Stimulated activated CD8-positive, alpha-beta memory T cell treated with anti-CD3 and anti-CD28 coated beads, Interleukin-4, amount 100 ng/mL, for 4 hours (primary cell): Measurements from ENCODE around the gene PHF12.

Source experiments
- DNase-seq, 2 donors: peaks; one replicate each; pipeline ENCODE4 v3.0.0-alpha.2; 2020; ENCODE audit warnings: low read depth in 2 of 2, low spot score in 1 of 2

PHF12 gene

GRCh38 chr17:28975646-28976045 is 24.3 kb upstream of the PHF12 start:
- no peak for DNase-seq

DNA sequence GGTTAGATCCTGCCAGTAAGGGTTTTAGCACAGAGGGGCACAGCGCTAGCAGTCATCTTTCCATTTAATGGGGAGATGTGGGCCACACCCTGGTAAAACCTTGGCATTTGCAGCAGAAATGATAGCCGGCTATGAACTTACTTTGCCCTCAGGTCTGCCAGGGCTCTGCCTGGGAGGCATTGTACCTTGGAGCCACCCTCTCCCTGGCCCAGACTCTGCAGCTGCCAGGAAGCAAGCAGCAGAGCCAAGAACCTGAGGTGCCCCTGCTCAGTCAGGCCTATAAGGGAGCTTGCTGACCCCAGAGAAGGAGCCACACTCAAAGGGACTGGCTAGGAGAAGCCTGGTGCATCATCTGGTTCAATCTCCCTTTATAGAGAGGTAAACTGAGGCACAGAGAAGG is 23.7 kb upstream of the PHF12 start:
- no peak for DNase-seq

- no peak for DNase-seq
Measured at GRCh38 chr17:28974451-28974850, 23.1 kb upstream of the PHF12 start.

DNA sequence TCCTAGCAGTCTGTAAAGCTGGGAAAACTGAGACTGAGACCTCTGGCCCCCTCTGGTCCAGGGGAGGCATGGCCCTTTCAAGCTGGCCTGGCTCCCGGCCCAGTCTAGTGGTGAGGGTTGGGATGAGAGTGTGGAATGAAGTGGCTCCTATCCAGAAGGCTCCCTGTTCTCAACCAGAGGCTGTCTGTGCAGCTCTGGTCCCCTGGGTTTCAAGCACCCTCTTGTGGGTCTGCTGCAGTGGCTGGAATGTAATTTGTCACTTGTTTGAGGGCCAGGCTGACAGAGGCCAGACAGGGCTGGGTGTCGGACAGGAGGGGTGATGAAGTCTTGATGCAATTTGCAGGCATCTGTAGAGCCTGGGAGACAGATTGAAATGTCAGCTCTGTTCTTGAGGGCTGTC is 22.1 kb upstream of the PHF12 start:
- DNase-seq = no peak

GRCh38 chr17:28972437-28972836 is 21.1 kb upstream of the PHF12 start:
- DNase-seq = no peak

GRCh38 chr17:28970879-28971278 is 19.6 kb upstream of the PHF12 start:
- no peak for DNase-seq

- DNase-seq = no peak
Measured at GRCh38 chr17:28969706-28970393, 18.5 kb upstream of the PHF12 start.

DNA sequence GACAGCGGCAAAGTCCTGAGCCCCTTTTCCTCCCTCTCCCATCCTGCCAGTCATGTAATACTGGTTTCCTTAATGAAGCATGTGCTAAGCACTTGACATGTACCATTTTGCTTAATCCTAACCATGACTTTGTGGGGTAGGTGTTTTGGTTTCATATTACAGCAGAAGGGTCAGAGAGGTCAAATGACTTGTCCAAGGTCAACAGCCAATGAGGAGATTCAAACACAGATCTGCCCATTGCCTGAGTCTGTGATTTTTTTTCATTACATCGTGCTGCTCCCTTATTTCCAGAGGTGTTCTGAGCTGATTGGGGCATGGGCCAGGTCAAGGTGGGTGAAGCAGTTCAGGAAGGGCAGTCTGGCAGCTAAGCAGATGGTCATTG is 17.6 kb upstream of the PHF12 start:
- no peak for DNase-seq

DNA sequence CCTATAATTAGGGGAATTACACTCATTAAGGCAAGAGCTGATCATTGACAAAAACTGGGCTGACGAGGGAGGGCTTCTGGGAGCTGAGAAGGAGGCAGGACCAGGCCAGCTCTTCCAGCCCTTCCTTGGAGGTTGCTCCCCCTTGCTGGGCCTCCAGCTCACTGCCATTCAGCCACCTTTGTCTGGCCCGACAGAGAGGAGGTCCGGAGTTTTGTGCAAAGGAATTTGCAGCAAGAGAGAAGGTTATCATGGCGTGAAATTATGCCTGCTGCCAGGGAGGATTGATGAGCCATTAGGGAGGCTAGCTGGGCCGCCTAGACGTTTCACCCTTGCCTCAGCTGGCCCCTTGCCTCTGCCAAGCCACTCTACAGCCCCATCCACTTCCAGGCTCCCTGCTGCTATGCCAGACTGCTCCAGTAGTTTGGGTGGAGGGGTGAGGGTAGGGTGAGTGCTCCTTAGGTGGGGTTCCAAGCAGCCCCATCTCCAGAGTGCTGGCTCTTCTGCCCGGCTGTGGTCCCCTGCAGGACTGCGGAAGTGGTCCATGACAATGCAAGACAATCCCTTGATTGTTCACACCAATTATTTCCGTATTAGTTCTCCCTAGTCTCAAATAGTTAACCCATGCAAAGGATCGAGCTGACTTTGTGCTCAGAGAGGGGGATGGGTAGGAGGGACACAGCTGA is 17.1 kb upstream of the PHF12 start:
- no peak for DNase-seq

GRCh38 chr17:28967221-28968135 is 16.2 kb upstream of the PHF12 start:
- DNase-seq = no peak

DNA sequence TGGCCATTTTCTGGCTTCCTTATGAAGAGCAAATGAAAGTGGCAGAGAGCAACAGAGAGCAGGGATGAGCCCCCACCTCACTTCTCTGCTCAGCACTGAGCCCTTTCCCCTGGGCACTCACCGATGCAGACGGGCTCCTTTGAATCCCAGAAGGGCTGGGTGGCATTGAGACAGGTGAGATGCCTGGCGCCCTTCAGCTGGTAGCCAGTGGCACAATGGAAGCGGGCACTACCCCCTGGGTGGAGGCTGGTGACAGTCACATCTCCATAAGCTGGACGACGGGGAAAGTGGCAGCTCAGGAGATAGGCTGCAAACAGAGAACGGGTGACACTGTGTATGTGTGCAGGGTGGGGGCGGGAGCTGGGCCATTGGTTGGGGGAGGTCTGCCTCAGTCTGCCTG is 12.5 kb upstream of the PHF12 start:
- no peak for DNase-seq

DNA sequence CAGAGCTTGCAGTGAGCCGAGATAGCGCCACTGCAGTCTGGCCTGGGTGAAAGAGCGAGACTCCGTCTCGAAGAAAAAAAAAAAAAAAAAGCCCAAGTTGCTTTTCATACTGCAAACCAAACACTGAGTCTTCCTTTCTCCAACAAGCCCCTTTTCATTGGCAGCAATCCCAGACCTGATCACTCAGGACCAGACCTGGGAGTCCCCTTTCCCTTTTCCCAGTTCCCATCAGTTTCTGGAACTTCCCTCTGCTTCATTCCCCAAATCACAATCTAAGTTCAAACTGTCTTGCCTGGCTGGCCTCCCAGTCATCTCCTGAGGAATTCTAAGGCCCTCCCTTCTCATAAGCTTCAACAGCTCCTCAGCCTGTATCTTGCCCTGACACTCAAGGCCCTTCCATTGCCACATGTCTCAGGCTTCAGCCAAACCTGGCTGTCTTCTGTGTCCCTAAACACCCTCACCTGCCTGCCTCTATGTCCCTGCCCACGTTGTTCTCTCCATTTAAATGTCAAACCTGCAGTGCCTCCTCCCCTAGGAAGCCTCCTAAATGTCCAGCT is 11.8 kb upstream of the PHF12 start:
- DNase-seq = no peak

- no peak for DNase-seq
Measured at GRCh38 chr17:28961391-28961790, 10.1 kb upstream of the PHF12 start.

- DNase-seq = no peak
Measured at GRCh38 chr17:28960256-28961061, 9.1 kb upstream of the PHF12 start.

- DNase-seq = no peak
Measured at GRCh38 chr17:28959471-28959871, 8.2 kb upstream of the PHF12 start.

DNA sequence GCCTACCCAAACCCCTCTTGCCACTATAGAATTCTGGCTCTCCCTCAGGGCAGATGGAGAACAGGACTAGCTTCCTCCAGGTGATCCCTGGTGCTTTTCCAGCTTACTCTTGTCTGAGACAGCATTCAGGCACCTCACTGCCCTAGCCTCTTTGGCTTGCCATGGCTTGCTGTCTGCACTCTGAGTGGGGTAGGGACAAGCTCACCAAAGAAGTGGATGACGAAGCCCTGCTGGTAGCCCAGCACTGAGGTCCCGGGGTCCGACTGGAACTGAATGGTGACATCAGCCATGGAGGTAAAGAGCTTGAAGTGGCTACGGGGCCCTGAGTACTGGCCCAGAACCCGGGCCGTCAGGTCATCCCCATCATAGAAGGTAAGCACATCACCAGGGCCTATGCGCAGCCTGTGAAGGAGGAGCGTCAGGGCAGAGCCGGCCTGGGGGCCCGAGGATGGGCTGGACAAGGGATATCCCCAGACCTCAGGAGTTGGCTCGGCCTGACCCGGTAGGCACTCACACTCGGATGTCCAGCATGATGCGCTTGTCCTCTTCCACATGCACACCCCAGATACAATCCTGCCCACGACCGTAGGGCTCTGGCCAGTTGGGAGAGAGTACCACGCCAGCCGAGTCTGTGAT is 7.6 kb upstream of the PHF12 start:
- no peak for DNase-seq

DNA sequence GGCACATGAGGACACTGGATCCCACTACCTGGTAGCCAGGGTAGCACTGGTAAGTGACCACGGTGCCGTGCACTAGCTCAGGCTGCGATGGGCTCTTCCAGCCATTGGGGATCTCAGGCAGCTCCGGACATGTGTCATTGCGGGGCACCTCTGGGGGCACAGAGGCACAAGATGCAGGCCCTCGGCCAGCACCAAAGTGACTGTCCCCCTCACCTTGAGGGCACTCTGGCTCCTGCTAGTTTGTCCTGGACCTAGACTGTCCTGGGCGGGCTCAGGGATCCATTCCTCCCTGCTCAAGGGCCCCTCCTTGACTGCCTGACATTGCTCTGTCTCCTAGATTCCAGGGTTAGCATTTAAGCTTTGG is 6.7 kb upstream of the PHF12 start:
- no peak for DNase-seq

- no peak for DNase-seq
Measured at GRCh38 chr17:28957277-28957991, 6.1 kb upstream of the PHF12 start.

DNA sequence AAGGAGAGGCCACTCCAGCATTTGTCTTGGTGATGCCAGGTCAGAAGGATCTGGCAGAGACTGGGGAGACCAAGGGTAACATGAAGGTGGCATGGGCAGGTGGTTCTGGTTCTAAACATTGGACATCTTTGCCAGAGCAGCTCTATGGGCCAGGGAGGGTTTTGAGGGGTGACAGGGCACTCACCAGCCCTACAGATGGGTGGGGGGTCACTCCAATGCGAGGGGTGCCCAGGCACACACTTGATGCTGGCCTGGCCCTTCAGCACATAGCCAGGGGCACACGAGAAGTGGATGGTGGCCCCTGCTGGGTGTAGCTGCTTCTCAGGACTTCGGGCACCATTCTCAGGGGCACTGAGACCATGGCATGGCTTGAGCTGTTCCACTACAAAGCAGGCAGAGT is 5.5 kb upstream of the PHF12 start:
- DNase-seq = no peak

- DNase-seq = no peak
Measured at GRCh38 chr17:28956112-28956511, 4.8 kb upstream of the PHF12 start.
